ENCODE data around the gene AGBL2.
"Not testable (repeated sequence)": the region's sequence is repeated elsewhere in the genome, so short reads cannot be mapped to it uniquely, and the experiment has no call there.

AGBL2 gene

DNA sequence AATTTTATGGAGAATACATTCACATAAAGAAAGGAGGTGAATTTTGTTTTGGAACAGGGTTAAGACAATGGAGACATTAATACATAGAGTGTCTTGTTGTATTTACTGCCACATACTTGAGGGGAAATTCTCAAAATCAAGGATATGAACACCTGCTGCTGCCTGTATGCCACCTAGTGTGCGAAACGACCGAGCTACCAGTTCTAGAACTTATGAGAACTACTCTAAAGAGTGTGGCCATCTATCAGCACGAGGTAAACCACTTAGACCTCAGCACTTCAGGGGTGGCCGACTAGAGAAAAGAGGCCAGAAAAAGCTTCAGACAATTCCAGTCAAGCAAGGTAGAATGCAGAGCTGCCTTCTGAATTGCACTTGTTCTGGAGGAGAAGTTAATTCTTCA, 1.5 kb upstream of the AGBL2 start:
- TF ChIP-seq, protein P1, sequence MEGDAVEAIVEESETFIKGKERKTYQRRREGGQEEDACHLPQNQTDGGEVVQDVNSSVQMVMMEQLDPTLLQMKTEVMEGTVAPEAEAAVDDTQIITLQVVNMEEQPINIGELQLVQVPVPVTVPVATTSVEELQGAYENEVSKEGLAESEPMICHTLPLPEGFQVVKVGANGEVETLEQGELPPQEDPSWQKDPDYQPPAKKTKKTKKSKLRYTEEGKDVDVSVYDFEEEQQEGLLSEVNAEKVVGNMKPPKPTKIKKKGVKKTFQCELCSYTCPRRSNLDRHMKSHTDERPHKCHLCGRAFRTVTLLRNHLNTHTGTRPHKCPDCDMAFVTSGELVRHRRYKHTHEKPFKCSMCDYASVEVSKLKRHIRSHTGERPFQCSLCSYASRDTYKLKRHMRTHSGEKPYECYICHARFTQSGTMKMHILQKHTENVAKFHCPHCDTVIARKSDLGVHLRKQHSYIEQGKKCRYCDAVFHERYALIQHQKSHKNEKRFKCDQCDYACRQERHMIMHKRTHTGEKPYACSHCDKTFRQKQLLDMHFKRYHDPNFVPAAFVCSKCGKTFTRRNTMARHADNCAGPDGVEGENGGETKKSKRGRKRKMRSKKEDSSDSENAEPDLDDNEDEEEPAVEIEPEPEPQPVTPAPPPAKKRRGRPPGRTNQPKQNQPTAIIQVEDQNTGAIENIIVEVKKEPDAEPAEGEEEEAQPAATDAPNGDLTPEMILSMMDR (IDR thresholded peaks at IDR 0.05; ENCODE audit: low read depth, low read length): no peak
- in situ Hi-C loops (cut with HindIII; ENCODE audit: low sequenced_read_pairs): no loop called here
- H3K4me3 ChIP-seq (ENCODE audit: low read depth, low read length): no peak overlapping the region
- no peak for DNase-seq (ENCODE audit: low read depth, low spot score)

DNA sequence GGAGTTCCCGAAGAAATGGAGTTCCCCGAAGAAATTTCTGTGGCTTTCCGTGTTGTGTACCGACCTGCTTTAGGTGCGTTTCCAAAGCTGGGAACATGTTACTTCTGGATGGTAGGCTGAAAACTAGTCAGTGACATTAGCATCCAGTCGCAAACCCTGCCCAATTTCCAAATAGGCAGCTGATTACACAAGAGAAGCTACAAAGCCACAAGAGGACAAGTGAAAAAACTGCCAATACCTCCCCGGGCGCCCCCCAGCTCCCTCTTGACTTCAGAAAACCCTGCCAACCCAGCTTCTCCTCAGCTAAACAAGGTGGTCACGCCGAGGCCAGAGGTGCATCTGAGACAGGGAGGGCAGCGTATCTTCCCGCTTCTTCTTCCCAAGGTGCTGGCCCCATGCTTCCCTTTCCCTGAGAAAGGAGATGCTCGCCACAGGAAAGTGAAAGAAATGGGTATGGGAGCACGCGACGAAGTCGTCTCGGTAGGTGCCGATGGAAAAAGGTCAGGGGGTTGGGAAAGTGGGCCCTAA, 551 bp downstream of the AGBL2 start:
- in situ Hi-C loops (cut with HindIII; ENCODE audit: low sequenced_read_pairs): no loop called here
- peak overlapping the region; percentile 69 for H3K4me3 ChIP-seq (ENCODE audit: low read depth, low read length)
- TF ChIP-seq, protein P1 (IDR thresholded peaks at IDR 0.05; ENCODE audit: low read depth, low read length): no peak
- DNase-seq (ENCODE audit: low read depth, low spot score): peak; percentile 16

DNA sequence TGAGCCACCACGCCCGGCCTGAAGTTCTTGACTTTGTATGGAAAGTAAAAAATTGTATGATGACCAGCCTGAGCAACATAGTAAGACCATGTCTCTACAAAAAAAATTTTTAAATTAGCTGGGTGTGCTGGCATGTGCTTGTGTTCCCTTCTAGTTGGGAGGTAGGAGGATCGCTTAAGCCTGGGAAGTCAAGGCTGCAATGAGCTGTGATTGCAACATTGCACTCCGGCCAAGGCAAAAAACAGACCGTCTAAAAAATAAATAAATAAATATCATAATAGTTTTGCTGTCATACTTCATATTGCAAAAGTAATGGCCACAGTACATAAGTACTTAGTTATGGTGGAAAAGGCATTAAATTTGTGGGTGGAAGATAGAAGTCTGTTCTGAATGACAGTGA, 3.4 kb downstream of the AGBL2 start:
- in situ Hi-C loops (cut with HindIII; ENCODE audit: low sequenced_read_pairs): no loop called here
- TF ChIP-seq, protein P1 (IDR thresholded peaks at IDR 0.05; ENCODE audit: low read depth, low read length): no peak

DNA sequence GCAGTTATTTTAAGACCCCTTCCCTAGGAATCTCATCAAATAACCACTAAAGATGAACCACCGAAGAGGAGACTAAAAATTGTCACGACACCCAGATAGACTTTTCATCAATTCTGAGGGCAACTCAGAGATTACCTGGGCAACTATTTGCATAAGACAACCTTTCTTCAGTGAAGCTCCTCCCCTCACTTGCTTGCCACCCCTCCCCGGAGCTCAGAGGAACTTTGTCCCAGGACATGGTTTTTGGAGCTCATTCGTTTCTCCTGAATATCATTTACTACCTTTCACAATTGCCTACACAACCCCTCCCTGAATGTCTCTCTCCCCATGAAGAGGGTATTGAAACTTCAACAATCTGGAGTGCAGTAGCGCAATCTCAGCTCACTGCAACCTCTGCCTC, 3.9 kb downstream of the AGBL2 start:
- no peak for DNase-seq (ENCODE audit: low read depth, low spot score)
- no peak overlapping the region for H3K4me3 ChIP-seq (ENCODE audit: low read depth, low read length)
- TF ChIP-seq, protein P1 (IDR thresholded peaks at IDR 0.05; ENCODE audit: low read depth, low read length): no peak
- in situ Hi-C loops (cut with HindIII; ENCODE audit: low sequenced_read_pairs): no loop called here

More for the DNA sequence above, 3.4 kb downstream of the AGBL2 start:
- DNase-seq (ENCODE audit: low read depth, low spot score): no peak
- H3K4me3 ChIP-seq (ENCODE audit: low read depth, low read length): no peak overlapping the region

DNA sequence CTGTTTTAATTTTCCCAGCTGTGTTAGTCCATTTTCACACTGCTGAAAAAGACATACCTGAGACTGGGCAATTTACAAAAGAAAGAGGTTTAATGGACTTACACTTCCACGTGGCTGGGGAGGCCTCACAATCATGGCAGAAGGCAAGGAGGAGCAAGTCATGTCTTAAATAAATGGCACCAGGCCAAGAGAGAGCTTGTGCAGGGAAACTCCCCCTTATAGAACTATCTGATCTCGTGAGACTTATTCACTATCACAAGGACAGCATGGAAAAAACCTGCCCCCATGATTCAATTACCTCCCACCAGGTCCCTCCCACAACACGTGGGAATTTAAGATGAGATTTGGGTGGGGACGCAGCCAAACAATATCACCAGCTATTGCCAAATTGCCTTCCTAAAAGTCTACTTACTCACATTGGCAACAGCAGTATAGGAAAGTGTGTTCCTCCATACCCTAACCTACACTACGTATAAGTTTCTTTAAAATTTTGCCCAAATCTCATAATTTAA, 7.8 kb downstream of the AGBL2 start:
- DNase-seq (ENCODE audit: low read depth, low spot score); in situ Hi-C loops (cut with HindIII; ENCODE audit: low sequenced_read_pairs); H3K4me3 ChIP-seq (ENCODE audit: low read depth, low read length): not testable (repeated sequence)

DNA sequence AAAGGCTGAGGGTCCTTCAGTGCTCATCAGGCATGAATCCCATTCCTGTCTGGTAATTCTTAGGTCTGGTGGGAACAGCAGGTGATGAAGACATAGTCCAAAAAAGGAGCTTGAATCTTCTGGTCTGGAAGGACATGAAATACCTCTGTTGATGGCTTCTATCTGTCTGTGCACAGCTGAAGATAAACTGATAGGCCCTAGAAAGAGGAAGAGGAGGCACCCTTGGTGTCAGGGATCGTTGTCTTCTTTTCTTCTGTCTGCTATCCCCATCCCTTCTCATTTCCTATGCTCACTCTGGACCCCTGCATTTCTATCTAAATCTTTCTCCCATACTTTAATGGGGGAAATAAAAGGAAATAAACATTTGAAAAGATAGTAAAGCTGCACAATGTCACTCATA, 9.4 kb downstream of the AGBL2 start:
- DNase-seq (ENCODE audit: low read depth, low spot score): no peak
- H3K4me3 ChIP-seq (ENCODE audit: low read depth, low read length): no peak overlapping the region
- in situ Hi-C loops (cut with HindIII; ENCODE audit: low sequenced_read_pairs): no loop called here
- TF ChIP-seq, protein P1 (IDR thresholded peaks at IDR 0.05; ENCODE audit: low read depth, low read length): no peak

DNA sequence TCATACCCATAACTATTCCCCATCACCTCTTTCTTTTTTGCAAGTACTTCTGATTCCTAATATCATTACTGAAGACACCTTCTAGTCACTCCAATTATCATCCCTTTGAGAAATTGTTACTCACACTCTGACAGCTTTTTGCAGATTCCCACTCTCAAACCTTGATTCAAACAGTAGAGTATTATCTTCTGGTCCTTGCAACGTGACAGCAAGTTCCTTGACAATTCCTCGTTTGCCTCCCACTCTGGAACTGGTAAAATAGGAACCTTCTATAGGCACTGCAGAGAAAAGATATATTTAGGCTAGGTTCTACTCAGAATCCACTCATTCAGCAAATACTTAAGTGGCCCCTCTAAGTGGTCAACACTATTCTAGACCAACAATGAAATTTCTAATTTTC, 23.2 kb downstream of the AGBL2 start:
- in situ Hi-C loops (cut with HindIII; ENCODE audit: low sequenced_read_pairs): no loop called here

More for the DNA sequence above, 23.2 kb downstream of the AGBL2 start:
- TF ChIP-seq, protein P1 (IDR thresholded peaks at IDR 0.05; ENCODE audit: low read depth, low read length): no peak
- H3K4me3 ChIP-seq (ENCODE audit: low read depth, low read length): no peak overlapping the region
- DNase-seq (ENCODE audit: low read depth, low spot score): no peak
